Suppressor macrophage (primary cell): Measurements from ENCODE around the gene TAS2R43.
"Not testable (repeated sequence)": the region's sequence is repeated elsewhere in the genome, so short reads cannot be mapped to it uniquely, and the experiment has no call there.

ENCODE experiments used
- DNase-seq, 4 experiments: peaks; one replicate each; pipeline ENCODE4 v3.0.0-alpha.2; 2020 to 2022

The TAS2R43 gene

DNA sequence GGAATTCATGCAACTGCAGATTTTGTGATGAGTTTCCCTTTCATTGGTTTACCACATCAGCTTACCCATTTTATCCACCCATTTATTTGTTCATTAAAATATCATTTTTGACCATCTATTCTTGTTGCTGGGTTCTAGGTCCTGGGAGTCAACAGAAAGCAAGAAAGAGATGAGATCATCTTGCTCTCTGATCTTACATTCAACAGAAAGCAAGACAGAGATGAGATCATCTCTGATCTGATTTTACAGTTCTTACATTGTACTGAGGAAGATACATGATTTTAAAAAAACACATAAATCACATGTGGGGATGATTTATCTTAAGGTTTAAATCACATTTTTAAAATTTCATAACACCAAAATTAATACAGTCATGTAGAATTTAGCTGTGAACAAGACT, 32.3 kb downstream of the TAS2R43 start:
- DNase-seq: peak in 1 of 4 experiments; percentile 31

GRCh38 chr12:11059041-11059440, 33.1 kb downstream of the TAS2R43 start:
- no peak for DNase-seq

DNA sequence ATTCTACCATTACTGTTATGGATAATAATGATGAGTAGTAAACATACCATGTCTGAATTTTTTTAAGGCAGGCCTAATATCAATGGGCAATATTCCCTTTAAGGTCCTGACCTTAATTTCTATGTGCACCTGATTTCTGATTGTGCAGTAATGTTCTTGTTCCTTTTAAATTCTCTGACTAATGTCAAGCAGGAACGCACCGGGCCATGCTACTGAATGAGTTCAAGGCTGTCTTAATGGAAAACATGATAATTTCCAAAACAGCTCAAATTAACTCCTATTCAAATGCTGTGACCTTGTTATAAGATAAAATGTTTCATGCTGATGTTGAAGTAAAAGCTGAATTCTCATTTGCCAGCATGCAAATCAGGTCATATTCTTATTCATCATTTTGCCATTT, 36.8 kb downstream of the TAS2R43 start:
- no peak for DNase-seq

- not testable (repeated sequence) for DNase-seq
Observed at GRCh38 chr12:11049806-11050531, 42.1 kb downstream of the TAS2R43 start.

DNA sequence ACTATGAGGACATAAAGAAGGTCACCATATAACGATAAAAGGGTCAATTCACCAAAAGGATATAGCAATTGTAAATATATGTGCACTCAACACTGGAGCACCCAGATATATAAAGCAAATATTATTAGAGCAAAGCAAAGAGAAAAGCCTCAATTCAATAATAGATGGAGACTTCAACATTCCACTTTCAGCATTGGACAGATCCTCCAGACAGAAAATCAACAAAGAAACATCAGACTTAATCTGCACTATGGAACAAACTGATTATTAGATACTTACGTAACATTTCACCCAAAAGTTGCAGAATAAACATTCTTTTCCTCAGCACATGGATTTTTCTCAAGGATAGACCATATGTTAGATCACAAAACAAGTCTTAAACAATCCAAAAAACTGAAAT, 50.7 kb downstream of the TAS2R43 start:
- not testable (repeated sequence) for DNase-seq
